Astrocyte (in vitro differentiated cells and primary cell): ENCODE data around the gene PLCL2. TPM values are rescaled to one million over a fixed set of nuclear protein-coding genes. Genes with fewer than 3 reads are reported as not detected.

Source experiments
- DNase-seq: peaks from one replicate; pipeline ENCODE4 v3.0.0-alpha.2; 2010; ENCODE audit warnings: low read depth
- FAIRE-seq: peaks from 2 replicates; lab custom pipeline; 2011; peaks lifted over from hg19 to GRCh38; lab: Jason Lieb, UNC
- H2AFZ ChIP-seq: 2 replicates; pipeline ENCODE4 v1.6.0; 2012; ENCODE audit warnings: low read depth, low read length, inconsistent platforms
- H3K27ac ChIP-seq: 2 replicates; pipeline ENCODE4 v1.5.1; 2011; ENCODE audit warnings: low read depth, low read length, inconsistent platforms
- H3K27me3 ChIP-seq: 2 replicates; pipeline ENCODE4 v1.6.0; 2011; ENCODE audit warnings: low read length, inconsistent platforms; ENCODE audit not compliant: insufficient read depth
- H3K36me3 ChIP-seq: 2 replicates; pipeline ENCODE4 v1.5.1; 2011; ENCODE audit warnings: low read length, inconsistent platforms; ENCODE audit not compliant: insufficient read depth
- H3K4me1 ChIP-seq: 2 replicates; pipeline ENCODE4 v1.5.1; 2011; ENCODE audit warnings: low read length, inconsistent platforms; ENCODE audit not compliant: insufficient read depth
- H3K4me2 ChIP-seq: 2 replicates; pipeline ENCODE4 v1.6.0; 2012; ENCODE audit warnings: low read length, inconsistent platforms
- H3K4me3 ChIP-seq: 2 replicates; pipeline ENCODE4 v1.5.1; 2011; ENCODE audit warnings: low read depth, mild to moderate bottlenecking, low read length, inconsistent platforms; ENCODE audit not compliant: insufficient read depth
- H3K79me2 ChIP-seq: 2 replicates; pipeline ENCODE4 v1.6.0; 2012; ENCODE audit warnings: mild to moderate bottlenecking, low read length, inconsistent platforms; ENCODE audit not compliant: insufficient read depth
- H3K9ac ChIP-seq: 2 replicates; pipeline ENCODE4 v1.6.0; 2012; ENCODE audit warnings: mild to moderate bottlenecking, low read length, inconsistent platforms
- H3K9me3 ChIP-seq: 2 replicates; pipeline ENCODE4 v1.5.1; 2012; ENCODE audit warnings: low read depth, mild to moderate bottlenecking, low read length, inconsistent platforms; ENCODE audit not compliant: insufficient read depth
- H4K20me1 ChIP-seq: 2 replicates; pipeline ENCODE4 v1.6.0; 2012; ENCODE audit warnings: low read length, inconsistent platforms; ENCODE audit not compliant: insufficient read depth
- H3K27ac Mint-ChIP-seq: one replicate; pipeline ENCODE4 v1.8.0; 2021; ENCODE audit warnings: mild to moderate bottlenecking, mixed read lengths; ENCODE audit not compliant: unreplicated experiment
- H3K27me3 Mint-ChIP-seq: one replicate; pipeline ENCODE4 v1.8.0; 2021; ENCODE audit warnings: low read depth, mixed read lengths; ENCODE audit not compliant: unreplicated experiment
- H3K36me3 Mint-ChIP-seq: one replicate; pipeline ENCODE4 v1.8.0; 2021; ENCODE audit warnings: low read depth, mixed read lengths; ENCODE audit not compliant: unreplicated experiment
- H3K4me1 Mint-ChIP-seq: one replicate; pipeline ENCODE4 v1.8.0; 2021; ENCODE audit warnings: low read depth, mixed read lengths; ENCODE audit not compliant: unreplicated experiment
- H3K4me3 Mint-ChIP-seq: one replicate; pipeline ENCODE4 v1.8.0; 2021; ENCODE audit warnings: mild to moderate bottlenecking, moderate library complexity, mixed read lengths; ENCODE audit not compliant: unreplicated experiment
- H3K9me3 Mint-ChIP-seq: one replicate; pipeline ENCODE4 v1.8.0; 2021; ENCODE audit warnings: mild to moderate bottlenecking, mixed read lengths; ENCODE audit not compliant: unreplicated experiment
- CTCF ChIP-seq: IDR thresholded peaks from 2 replicates; pipeline ENCODE4 v1.5.1; 2011; ENCODE audit warnings: low read depth, mild to moderate bottlenecking, inconsistent platforms, low read length, moderate library complexity; ENCODE audit not compliant: insufficient read depth
- EZH2 ChIP-seq: IDR thresholded peaks from 2 replicates; pipeline ENCODE4 v1.6.1; 2012; ENCODE audit warnings: mild to moderate bottlenecking, low read length, inconsistent platforms; ENCODE audit not compliant: insufficient read depth
- total RNA-seq: library from RNA; stranded (reverse); gene quantifications from 2 replicates; pipeline ENCODE4 v1.2.1, GENCODE V29; 2021

The PLCL2 gene
- total RNA-seq, 1 donor from 2014 or later = 3.9 TPM

GRCh38 chr3:16871915-16872842 lies 12.6 kb upstream of the PLCL2 start:
- H3K9me3 ChIP-seq = no peaks in the 10 kb centered on the region
- H2AFZ ChIP-seq = no peak overlapping the region
- no peaks in the 10 kb centered on the region for H4K20me1 ChIP-seq
- peaks cover 4% of the 10 kb centered on the region for H3K4me1 ChIP-seq
- Mint-ChIP-seq H3K36me3 (no peaks in the 10 kb centered on the region), H3K27me3 (no peaks in the 10 kb centered on the region), H3K4me1 (peaks cover 5% of the 10 kb centered on the region), H3K4me3 (no peak overlapping the region), H3K9me3 (no peaks in the 10 kb centered on the region), H3K27ac (no peak overlapping the region)
- H3K4me3 ChIP-seq = no peak overlapping the region
- TF ChIP-seq EZH2 (no peak), CTCF (no peak)
- FAIRE-seq (peak; percentile 66), DNase-seq (peak; percentile 44)
- H3K27me3 ChIP-seq = no peaks in the 10 kb centered on the region
- no peaks in the 10 kb centered on the region for H3K79me2 ChIP-seq
- H3K36me3 ChIP-seq = no peaks in the 10 kb centered on the region
- no peak overlapping the region for H3K9ac ChIP-seq
- H3K4me2 ChIP-seq = no peak overlapping the region
- H3K27ac ChIP-seq = no peak overlapping the region

DNA sequence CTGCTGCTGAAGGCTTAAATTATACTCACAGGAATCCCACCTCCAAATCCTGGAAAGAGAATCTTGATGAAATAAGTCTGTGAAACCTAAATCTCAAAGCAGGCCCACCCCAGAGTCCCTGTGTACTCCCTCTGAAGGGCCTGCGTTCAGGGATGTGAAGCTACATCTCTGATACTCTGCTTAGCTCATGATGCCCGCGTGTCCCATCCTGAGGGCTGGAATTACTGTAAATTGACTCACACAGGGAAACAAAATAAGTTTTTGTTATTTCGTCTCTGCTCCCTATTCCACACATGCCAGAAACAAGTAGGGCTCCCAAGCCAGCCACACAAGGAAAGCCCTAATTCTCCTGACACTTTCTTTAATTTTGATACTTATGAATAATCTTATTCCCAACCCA lies 10.9 kb upstream of the PLCL2 start:
- Histone ChIP-seq H3K27ac (no peak overlapping the region), H3K27me3 (no peaks in the 10 kb centered on the region), H3K36me3 (no peaks in the 10 kb centered on the region), H3K79me2 (no peaks in the 10 kb centered on the region), H3K4me1 (peaks cover 4% of the 10 kb centered on the region), H4K20me1 (no peaks in the 10 kb centered on the region), H3K9ac (no peak overlapping the region), H3K9me3 (no peaks in the 10 kb centered on the region), H3K4me2 (no peak overlapping the region), H3K4me3 (no peak overlapping the region), H2AFZ (no peak overlapping the region)
- FAIRE-seq = no peak
- DNase-seq = no peak
- no peaks in the 10 kb centered on the region for H3K9me3 Mint-ChIP-seq
- no peak overlapping the region for H3K4me3 Mint-ChIP-seq
- H3K36me3 Mint-ChIP-seq = no peaks in the 10 kb centered on the region
- no peaks in the 10 kb centered on the region for H3K27me3 Mint-ChIP-seq
- H3K4me1 Mint-ChIP-seq = peaks cover 5% of the 10 kb centered on the region
- TF ChIP-seq CTCF = no peak
- no peak overlapping the region for H3K27ac Mint-ChIP-seq

- Mint-ChIP-seq H3K36me3 (no peaks in the 10 kb centered on the region), H3K4me1 (peaks cover 5% of the 10 kb centered on the region), H3K27ac (no peak overlapping the region), H3K4me3 (no peak overlapping the region), H3K27me3 (no peaks in the 10 kb centered on the region), H3K9me3 (no peaks in the 10 kb centered on the region)
- no peak for DNase-seq
- Histone ChIP-seq H3K27ac (no peak overlapping the region), H3K4me2 (no peak overlapping the region), H3K79me2 (no peaks in the 10 kb centered on the region), H2AFZ (no peak overlapping the region), H3K36me3 (no peaks in the 10 kb centered on the region), H3K4me1 (peaks cover 4% of the 10 kb centered on the region), H3K9ac (no peak overlapping the region), H4K20me1 (no peaks in the 10 kb centered on the region), H3K9me3 (no peaks in the 10 kb centered on the region), H3K4me3 (no peak overlapping the region), H3K27me3 (no peaks in the 10 kb centered on the region)
- no peak for TF ChIP-seq CTCF
- no peak for TF ChIP-seq EZH2
- no peak for FAIRE-seq
Observed at GRCh38 chr3:16875876-16876550, 8.7 kb upstream of the PLCL2 start.
